GM12874 (cell line): ENCODE results near the gene NSG1.

Experiments used
- TF ChIP-seq, protein P1 (sequence below): IDR thresholded peaks from 2 replicates; pipeline ENCODE4 v1.5.1; 2011; ENCODE audit warnings: low read depth, mild to moderate bottlenecking, control low read depth, low read length, moderate library complexity; ENCODE audit not compliant: insufficient read depth

The NSG1 gene

DNA sequence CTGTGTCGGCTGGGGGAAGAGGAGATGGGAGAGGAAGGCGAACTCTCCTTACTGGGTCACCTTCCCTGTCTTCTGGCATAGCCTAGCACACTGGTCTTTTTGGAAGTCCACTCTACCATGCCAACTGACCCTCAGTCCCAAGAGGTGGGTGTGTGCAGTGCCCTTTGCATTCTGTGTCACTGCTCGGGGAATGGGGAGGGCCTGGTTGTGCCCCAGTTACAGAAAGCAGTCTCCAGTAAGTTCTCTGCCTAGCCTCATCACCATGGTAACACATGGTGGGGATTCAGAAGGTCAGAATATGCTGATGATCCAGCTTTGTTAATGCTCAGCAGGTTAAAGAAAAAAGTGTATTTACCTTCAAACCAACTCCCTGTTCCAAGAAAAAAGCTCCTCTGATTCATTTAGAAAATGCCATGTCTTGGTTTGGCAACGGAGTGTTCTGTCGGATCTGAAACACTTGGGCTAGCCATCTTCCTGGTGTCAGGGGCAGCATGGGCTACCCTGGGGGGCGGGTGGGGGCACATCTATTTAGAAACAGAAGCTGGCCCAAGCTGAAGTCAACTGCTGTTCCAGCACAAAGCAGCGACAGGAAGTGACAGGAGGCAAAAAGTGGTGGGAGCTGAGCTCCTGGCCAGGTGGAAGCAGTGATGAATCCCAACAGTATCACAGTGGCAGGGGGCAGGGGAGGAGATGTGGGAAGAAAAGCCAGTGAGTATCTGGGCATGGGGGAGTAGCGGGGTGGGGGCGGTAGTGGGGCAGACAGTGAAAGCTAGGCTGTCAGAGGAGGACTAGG is 37.0 kb downstream of the NSG1 start:
- TF ChIP-seq, protein P1, sequence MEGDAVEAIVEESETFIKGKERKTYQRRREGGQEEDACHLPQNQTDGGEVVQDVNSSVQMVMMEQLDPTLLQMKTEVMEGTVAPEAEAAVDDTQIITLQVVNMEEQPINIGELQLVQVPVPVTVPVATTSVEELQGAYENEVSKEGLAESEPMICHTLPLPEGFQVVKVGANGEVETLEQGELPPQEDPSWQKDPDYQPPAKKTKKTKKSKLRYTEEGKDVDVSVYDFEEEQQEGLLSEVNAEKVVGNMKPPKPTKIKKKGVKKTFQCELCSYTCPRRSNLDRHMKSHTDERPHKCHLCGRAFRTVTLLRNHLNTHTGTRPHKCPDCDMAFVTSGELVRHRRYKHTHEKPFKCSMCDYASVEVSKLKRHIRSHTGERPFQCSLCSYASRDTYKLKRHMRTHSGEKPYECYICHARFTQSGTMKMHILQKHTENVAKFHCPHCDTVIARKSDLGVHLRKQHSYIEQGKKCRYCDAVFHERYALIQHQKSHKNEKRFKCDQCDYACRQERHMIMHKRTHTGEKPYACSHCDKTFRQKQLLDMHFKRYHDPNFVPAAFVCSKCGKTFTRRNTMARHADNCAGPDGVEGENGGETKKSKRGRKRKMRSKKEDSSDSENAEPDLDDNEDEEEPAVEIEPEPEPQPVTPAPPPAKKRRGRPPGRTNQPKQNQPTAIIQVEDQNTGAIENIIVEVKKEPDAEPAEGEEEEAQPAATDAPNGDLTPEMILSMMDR: no peak

DNA sequence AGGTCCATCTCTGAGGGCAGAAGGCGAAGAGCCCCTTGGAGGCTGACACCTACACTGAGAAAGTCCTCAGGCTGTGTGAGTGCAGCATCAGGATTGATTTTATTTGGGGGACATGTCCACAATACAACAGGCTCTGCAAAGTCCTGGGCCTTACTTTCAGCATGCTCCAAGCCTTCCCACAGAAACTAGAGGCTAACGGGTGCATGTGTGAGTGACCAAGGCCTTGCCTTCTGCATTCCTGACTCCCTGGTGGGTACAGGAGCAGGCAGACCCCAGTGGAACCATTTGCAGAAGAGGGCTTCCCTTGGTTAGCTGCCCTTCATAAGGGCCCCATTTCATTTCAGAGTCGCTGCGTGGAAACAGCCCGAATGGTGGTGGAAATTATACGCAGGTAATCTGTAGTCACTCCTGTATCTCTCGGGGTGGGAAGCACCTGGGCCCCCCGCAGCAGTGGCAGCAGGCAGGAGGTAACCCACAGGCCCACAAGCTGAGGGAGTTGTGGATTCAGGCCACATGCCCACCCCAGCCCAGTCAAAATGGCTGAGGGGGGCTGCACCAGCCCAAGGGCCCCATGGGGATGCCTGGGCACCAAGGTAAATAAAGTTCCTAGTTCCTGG is 37.7 kb downstream of the NSG1 start:
- TF ChIP-seq, protein P1: no peak

DNA sequence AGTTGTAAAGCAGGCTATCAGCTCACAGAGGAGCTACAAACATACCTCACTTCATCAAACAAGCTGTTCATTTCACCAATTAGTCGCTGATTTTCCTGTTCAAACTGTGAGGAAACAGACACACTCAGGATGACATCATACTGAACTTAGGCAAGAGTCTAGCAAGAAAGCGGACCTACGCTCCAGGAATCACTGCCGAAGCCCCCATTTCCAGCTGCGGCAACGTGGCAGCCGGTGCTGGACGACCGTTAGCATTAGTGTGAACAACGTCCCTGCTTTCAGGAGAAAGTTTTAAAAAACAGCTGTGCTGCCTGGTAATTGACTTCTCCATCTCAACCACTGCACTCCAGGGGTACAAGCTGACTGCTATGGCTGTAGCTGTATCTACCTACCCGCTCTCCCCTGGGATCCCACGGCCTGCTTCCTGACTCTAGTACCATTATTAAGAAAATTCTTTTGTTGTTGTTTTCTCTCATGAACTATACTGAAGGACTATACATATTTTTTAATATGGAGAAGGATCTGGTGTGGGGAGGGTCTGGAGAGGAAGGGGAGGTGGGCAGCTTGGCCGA is 38.3 kb downstream of the NSG1 start:
- TF ChIP-seq, protein P1: no peak

DNA sequence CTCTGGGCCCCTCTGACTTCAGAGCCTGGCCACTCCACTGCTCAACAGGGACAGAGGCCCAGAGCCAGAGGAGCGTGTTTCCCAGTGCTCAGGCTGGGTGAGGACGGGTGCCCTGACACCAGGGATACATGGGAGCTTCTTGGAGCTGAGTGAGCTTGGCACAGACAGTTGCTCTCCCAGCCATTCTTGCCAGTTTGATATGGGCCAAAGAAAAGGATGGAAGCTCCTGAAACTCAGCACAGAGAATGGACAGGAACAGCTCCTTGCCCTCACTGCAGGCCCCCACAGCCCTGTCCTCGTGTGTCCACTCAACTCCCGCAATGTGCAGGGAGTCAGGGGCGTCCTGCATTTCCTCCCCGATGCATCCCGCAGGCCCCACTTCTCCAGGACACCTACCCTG is 38.8 kb downstream of the NSG1 start:
- TF ChIP-seq, protein P1: no peak

DNA sequence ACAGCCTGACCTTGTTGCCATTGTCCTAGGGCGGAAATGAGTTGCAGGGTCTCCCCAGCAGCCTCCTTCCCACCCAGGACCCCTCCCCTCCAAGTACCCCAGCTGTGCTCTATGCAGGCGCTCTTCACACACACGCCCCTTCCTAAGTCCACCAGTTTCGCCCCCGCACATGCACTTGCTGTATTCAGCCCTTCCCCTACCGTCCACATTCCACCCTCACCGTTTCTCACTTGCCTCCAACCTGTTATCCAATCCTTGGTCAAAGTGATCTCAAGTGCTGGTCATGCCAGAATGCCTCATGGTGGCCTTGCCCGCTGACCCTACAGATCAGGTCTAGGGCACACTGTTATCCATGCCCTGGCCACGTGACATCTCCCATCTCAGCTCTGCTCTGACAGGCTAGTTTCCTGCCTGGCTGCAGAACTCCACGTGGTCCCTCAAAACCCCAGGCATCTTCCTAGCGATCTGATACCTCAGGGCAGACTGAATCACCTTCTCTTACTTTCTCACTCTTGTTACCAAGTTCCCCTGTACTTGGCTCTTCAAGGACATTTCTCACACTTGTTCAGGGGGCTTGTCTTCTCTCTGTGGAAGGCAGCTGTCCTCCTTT is 39.7 kb downstream of the NSG1 start:
- TF ChIP-seq, protein P1: no peak

DNA sequence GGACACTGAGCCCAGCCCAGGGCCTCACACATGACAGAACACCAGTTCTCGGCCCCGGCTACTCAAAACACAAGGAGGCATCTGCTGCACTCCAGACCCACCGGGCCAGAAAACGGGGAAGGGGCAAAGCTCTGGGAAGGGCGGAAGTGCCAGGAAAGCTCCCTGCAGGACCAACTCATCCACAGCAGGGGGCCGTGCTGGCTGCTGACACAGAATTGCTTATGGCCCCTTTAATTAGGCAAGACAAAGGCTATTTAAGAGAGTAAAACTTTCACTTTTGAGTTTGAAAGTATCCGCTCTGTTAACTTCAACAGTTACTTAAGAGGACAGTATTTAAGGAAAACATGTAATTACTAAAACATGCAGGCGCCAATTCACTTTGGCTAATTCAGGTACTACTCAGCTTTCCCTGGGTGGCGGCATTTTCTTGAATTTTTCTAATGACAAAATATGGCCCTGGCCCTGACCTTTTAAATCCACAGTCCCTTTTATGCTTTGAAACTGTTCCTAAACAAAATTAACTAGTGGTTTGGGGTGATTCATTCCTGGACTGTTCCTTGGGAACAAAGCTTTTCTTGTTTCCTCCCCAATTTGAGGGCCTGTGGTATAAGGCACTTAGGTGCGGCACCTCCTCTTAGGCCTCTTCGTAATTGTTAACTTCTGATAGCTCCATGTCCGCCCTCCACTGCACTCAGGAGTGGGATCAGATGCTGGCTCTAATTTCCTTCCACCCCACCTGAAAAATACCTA is 40.4 kb downstream of the NSG1 start:
- TF ChIP-seq, protein P1: no peak
